AG08395 (cell line): ENCODE measurements around the gene PACSIN3.
A peak's percentile ranks its signal among the peaks of the same experiment; 100 is the strongest.

ENCODE experiments used
- DNase-seq: peaks from one replicate; pipeline ENCODE4 v3.0.0; 2012; ENCODE audit warnings: mixed read lengths, low spot score

Gene PACSIN3

GRCh38 chr11:47176328-47177228 is 9.7 kb downstream of the PACSIN3 start, which contains the start of gene ARFGAP2:
ARFGAP2 (minus strand) TSS chr11:47176879; CDS start chr11:47176853, 26 bp downstream.
- peak; percentile 100 for DNase-seq

- no peak for DNase-seq
Observed at GRCh38 chr11:47175746-47176327, 10.4 kb downstream of the PACSIN3 start.

GRCh38 chr11:47172740-47173336 is 13.4 kb downstream of the PACSIN3 start:
- DNase-seq: no peak

GRCh38 chr11:47171856-47172255 is 14.4 kb downstream of the PACSIN3 start:
- no peak for DNase-seq

GRCh38 chr11:47171061-47171838 is 15.0 kb downstream of the PACSIN3 start:
- no peak for DNase-seq

GRCh38 chr11:47166368-47166767 is 19.9 kb downstream of the PACSIN3 start:
- no peak for DNase-seq

GRCh38 chr11:47165253-47165840 is 20.9 kb downstream of the PACSIN3 start:
- DNase-seq: no peak

GRCh38 chr11:47164321-47164720 is 21.9 kb downstream of the PACSIN3 start:
- no peak for DNase-seq

- no peak for DNase-seq
Observed at GRCh38 chr11:47163898-47164297, 22.3 kb downstream of the PACSIN3 start.

- no peak for DNase-seq
Observed at GRCh38 chr11:47163193-47163592, 23.0 kb downstream of the PACSIN3 start.

GRCh38 chr11:47162426-47162825 is 23.8 kb downstream of the PACSIN3 start:
- DNase-seq: no peak

GRCh38 chr11:47161890-47162289 is 24.3 kb downstream of the PACSIN3 start:
- DNase-seq: no peak

GRCh38 chr11:47161134-47161854 is 24.9 kb downstream of the PACSIN3 start:
- DNase-seq: peak; percentile 88

GRCh38 chr11:47160753-47161133 is 25.5 kb downstream of the PACSIN3 start:
- DNase-seq: no peak

- no peak for DNase-seq
Observed at GRCh38 chr11:47158242-47158641, 28.0 kb downstream of the PACSIN3 start.

- DNase-seq: no peak
Observed at GRCh38 chr11:47157805-47158204, 28.4 kb downstream of the PACSIN3 start.

GRCh38 chr11:47156951-47157350 is 29.3 kb downstream of the PACSIN3 start:
- no peak for DNase-seq

GRCh38 chr11:47156333-47156732 is 29.9 kb downstream of the PACSIN3 start:
- DNase-seq: no peak

GRCh38 chr11:47155879-47156278 is 30.4 kb downstream of the PACSIN3 start:
- DNase-seq: no peak

- no peak for DNase-seq
Observed at GRCh38 chr11:47154616-47155570, 31.3 kb downstream of the PACSIN3 start.
